HCT116 (cell line): ENCODE measurements around the gene ZEB2. TPM values are rescaled to one million over a fixed set of nuclear protein-coding genes. Genes with fewer than 3 reads are reported as not detected.
A peak's percentile ranks its signal among the peaks of the same experiment; 100 is the strongest.

Experiments
- ATAC-seq: fragments of 200-7000 bp; cut with Tn5 transposase; 2 replicates; pipeline ENCODE4 v1.9.1; 2020; ENCODE audit warnings: mild to moderate bottlenecking, moderate library complexity
- BruUV-seq: library from RNA; stranded (reverse); fragments of 400-500 nt; replicated peaks from 2 replicates; lab custom pipeline; 2021; lab: Mats Ljungman, UMichigan
- CTCF ChIA-PET: fragments of 300-600 bp; sonication (Branson Sonifier 250); formaldehyde crosslinking; loops from one replicate; lab custom pipeline; 2021; ENCODE audit warnings: antibody characterized with exemption; lab: Charles Lee
- POLR2A ChIA-PET: fragments of 300-600, 350-600 bp; sonication (Branson Sonifier 250); formaldehyde crosslinking; loops from one replicate; lab custom pipeline; 2021; ENCODE audit warnings: antibody characterized with exemption; lab: Charles Lee
- RAD21 ChIA-PET, 2 experiments: fragments of 300-600 bp; sonication (Branson Sonifier 250); formaldehyde crosslinking; loops; one replicate each; lab custom pipeline; 2023; ENCODE audit warnings: low total read pairs in 2 of 2; ENCODE audit not compliant: uncharacterized antibody in 2 of 2, unreplicated experiment in 2 of 2, low non-redundant PET in 1 of 2; lab: Charles Lee
- DNase-seq: peaks from one replicate; pipeline ENCODE4 v3.0.0-alpha.2; 2010; ENCODE audit warnings: low read depth, low spot score
- H2AFZ ChIP-seq: fragments of 200-600 bp; shearing (Covaris generic), sonication (generic); 2 replicates; pipeline ENCODE4 v1.6.1; 2017; ENCODE audit warnings: low read depth, mixed run types, mixed read lengths, antibody characterized with exemption, low read length; ENCODE audit not compliant: poor library complexity, severe bottlenecking
- H3K27ac ChIP-seq: 2 replicates; pipeline ENCODE4 v1.5.1; 2012; ENCODE audit warnings: low read depth, low read length
- H3K27me3 ChIP-seq: fragments of 200-600 bp; sonication (generic); 2 replicates; pipeline ENCODE4 v1.6.1; 2016; ENCODE audit warnings: mixed run types, low read length, mixed read lengths; ENCODE audit not compliant: insufficient read depth
- H3K36me3 ChIP-seq, 2 experiments: fragments of 200-500 bp in 1 of 2; fragments of 200-600 bp in 1 of 2; sonication (Bioruptor generic) in 1 of 2; sonication (generic) in 1 of 2; 2 replicates each; pipeline versions ENCODE4 v1.5.1 to v1.6.1; 2014 to 2016; ENCODE audit warnings: low read length in 2 of 2, inconsistent platforms in 1 of 2, mixed read lengths in 1 of 2, mixed run types in 1 of 2; ENCODE audit not compliant: insufficient read depth in 2 of 2, control insufficient read depth in 1 of 2
- H3K4me1 ChIP-seq, 2 experiments: fragments of 200-600 bp in 1 of 2; sonication (generic) in 1 of 2; 2 replicates each; pipeline versions ENCODE4 v1.5.1 to v1.6.1; 2012 to 2017; ENCODE audit warnings: low read length in 2 of 2, inconsistent platforms in 1 of 2, mild to moderate bottlenecking in 1 of 2, mixed read lengths in 1 of 2, mixed run types in 1 of 2, moderate library complexity in 1 of 2; ENCODE audit not compliant: insufficient read depth in 2 of 2, control insufficient read depth in 1 of 2
- H3K4me2 ChIP-seq: fragments of 200-600 bp; sonication (generic); 2 replicates; pipeline ENCODE4 v1.6.1; 2017; ENCODE audit warnings: mixed run types, low read length, mixed read lengths
- H3K4me3 ChIP-seq, 2 experiments: fragments of 200-600 bp in 1 of 2; sonication (generic) in 1 of 2; replicated peaks in 1 of 2; 2 replicates each; pipeline ENCODE4 v1.5.1; 2011 to 2016; ENCODE audit warnings: low read length in 2 of 2, control low read depth in 1 of 2, low read depth in 1 of 2, mild to moderate bottlenecking in 1 of 2, mixed read lengths in 1 of 2, mixed run types in 1 of 2
- H3K79me2 ChIP-seq: fragments of 200-600 bp; sonication (generic); 2 replicates; pipeline ENCODE4 v1.6.1; 2017; ENCODE audit warnings: mild to moderate bottlenecking, mixed run types, low read length, moderate library complexity, mixed read lengths; ENCODE audit not compliant: insufficient read depth
- H3K9ac ChIP-seq: fragments of 200-600 bp; sonication (generic); 2 replicates; pipeline ENCODE4 v1.6.1; 2016; ENCODE audit warnings: low read length, mixed read lengths
- H3K9me2 ChIP-seq: fragments of 200-600 bp; sonication (generic), shearing (Covaris generic); 2 replicates; pipeline ENCODE4 v1.6.1; 2017; ENCODE audit warnings: mixed run types, mild to moderate bottlenecking, moderate library complexity; ENCODE audit not compliant: insufficient read depth
- H3K9me3 ChIP-seq, 2 experiments: fragments of 200-500 bp in 1 of 2; fragments of 200-600 bp in 1 of 2; sonication (Bioruptor generic) in 1 of 2; sonication (generic) in 1 of 2; 2 replicates each; pipeline ENCODE4 v1.6.1; 2014 to 2017; ENCODE audit warnings: low read length in 2 of 2, mixed read lengths in 2 of 2, inconsistent platforms in 1 of 2, low read depth in 1 of 2, mild to moderate bottlenecking in 1 of 2, mixed run types in 1 of 2, moderate library complexity in 1 of 2; ENCODE audit not compliant: control insufficient read depth in 1 of 2, insufficient read depth in 1 of 2
- H4K20me1 ChIP-seq: fragments of 200-600 bp; sonication (generic), shearing (Covaris generic); 2 replicates; pipeline ENCODE4 v1.6.1; 2017; ENCODE audit warnings: mixed run types, mild to moderate bottlenecking, moderate library complexity; ENCODE audit not compliant: insufficient read depth
- CBX3 ChIP-seq: IDR thresholded peaks from 2 replicates; pipeline ENCODE4 v1.6.1; 2012; ENCODE audit warnings: low read depth
- CTCF ChIP-seq, 3 experiments: fragments of 200-600 bp in 1 of 3; sonication (generic) in 1 of 3; IDR thresholded peaks in 2 of 3; conservative IDR thresholded peaks in 1 of 3; 2 replicates each; pipeline ENCODE4 v1.5.1; 2012 to 2017; ENCODE audit warnings: low read depth in 2 of 3, low read length in 2 of 3, antibody characterized with exemption in 1 of 3, borderline replicate concordance in 1 of 3, control low read depth in 1 of 3, mild to moderate bottlenecking in 1 of 3, mixed read lengths in 1 of 3, mixed run types in 1 of 3, moderate library complexity in 1 of 3; ENCODE audit not compliant: insufficient read depth in 1 of 3
- FOSL1 ChIP-seq: IDR thresholded peaks from 2 replicates; pipeline ENCODE4 v1.6.1; 2012; ENCODE audit warnings: low read depth
- SRF ChIP-seq: IDR thresholded peaks from 2 replicates; pipeline ENCODE4 v1.6.1; 2012; ENCODE audit warnings: low read depth
- YY1 ChIP-seq: IDR thresholded peaks from 2 replicates; pipeline ENCODE4 v1.6.1; 2011; ENCODE audit warnings: low read length, low read depth, moderate library complexity, mild to moderate bottlenecking; ENCODE audit not compliant: insufficient replicate concordance; ENCODE audit errors: extremely low read depth
- ZNF274 ChIP-seq: fragments of 200-500 bp; sonication (Bioruptor generic); IDR thresholded peaks from 2 replicates; pipeline ENCODE4 v1.6.1; 2014; ENCODE audit warnings: mild to moderate bottlenecking, low read depth, low read length, inconsistent platforms
- intact Hi-C: fragments of 100-400 bp; cut with micrococcal nuclease; formaldehyde crosslinking; loops from 2 replicates; pipeline ENCODE4 v1.10.0; 2022
- total RNA-seq: library from RNA; stranded (reverse); gene quantifications from one replicate; pipeline ENCODE4 v1.2.1, GENCODE V29; 2021; ENCODE audit not compliant: unreplicated experiment
- TF ChIP-seq, protein P1 (sequence below): IDR thresholded peaks from 2 replicates; pipeline ENCODE4 v1.6.1; 2012; ENCODE audit warnings: low read depth
- TF ChIP-seq, protein P2 (sequence below): IDR thresholded peaks from 2 replicates; pipeline ENCODE4 v1.6.1; 2012

The ZEB2 gene
- total RNA-seq, 1 experiment from 2014 or later = 0.81 TPM

DNA sequence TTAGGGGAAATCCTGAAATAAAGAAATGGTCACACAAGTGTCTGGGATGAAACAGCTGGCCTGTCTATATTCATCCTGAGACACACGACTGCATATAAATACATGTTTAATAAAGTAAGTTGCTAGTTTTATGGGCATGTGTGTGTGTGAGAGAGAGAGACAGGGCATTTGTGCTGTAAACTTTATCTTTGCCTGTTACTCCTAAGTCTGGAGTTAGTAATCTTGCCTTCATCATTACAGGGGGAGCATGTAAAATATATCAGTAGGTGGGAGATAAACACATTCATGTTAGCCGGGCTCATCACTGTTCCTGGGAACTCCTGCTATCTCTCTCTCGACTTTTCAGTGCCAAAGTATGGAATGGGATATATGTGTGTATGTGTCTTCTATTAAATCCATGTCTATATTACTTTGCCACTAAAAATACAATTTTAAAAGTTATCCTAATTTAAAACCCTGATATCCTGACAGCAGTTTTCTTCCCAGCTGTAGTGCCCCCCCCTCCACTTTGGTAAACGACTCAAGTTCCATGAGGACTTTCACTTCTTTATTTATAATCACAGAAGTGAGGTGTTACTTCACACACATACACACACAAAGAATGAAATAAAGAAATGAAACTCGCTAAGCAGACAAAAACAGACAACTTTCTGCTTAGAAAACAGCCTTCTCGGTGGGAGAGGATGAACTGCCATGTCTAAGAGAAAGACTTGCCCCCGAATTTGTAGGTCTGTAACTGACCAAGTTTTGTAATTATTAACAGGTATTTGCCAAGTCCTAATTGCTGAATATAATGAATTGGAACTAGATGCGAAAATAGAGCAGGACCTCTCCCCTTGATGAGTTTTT is 947 bp downstream of the ZEB2 start:
- no peaks in the 10 kb centered on the region for H3K9me2 ChIP-seq
- peak overlapping the region; percentile 58 for H3K4me2 ChIP-seq
- no peaks in the 10 kb centered on the region for H4K20me1 ChIP-seq
- H3K27ac ChIP-seq = no peak overlapping the region
- H3K79me2 ChIP-seq = no peaks in the 10 kb centered on the region
- CTCF ChIA-PET = no interaction called here
- peaks cover 0 to 5% of the 10 kb centered on the region in 2 experiments; a peak in 1 of 4 replicates for H3K4me1 ChIP-seq
- intact Hi-C loops = no loop called here
- TF ChIP-seq ZNF274 = no peak
- TF ChIP-seq SRF = no peak
- TF ChIP-seq, protein P1, sequence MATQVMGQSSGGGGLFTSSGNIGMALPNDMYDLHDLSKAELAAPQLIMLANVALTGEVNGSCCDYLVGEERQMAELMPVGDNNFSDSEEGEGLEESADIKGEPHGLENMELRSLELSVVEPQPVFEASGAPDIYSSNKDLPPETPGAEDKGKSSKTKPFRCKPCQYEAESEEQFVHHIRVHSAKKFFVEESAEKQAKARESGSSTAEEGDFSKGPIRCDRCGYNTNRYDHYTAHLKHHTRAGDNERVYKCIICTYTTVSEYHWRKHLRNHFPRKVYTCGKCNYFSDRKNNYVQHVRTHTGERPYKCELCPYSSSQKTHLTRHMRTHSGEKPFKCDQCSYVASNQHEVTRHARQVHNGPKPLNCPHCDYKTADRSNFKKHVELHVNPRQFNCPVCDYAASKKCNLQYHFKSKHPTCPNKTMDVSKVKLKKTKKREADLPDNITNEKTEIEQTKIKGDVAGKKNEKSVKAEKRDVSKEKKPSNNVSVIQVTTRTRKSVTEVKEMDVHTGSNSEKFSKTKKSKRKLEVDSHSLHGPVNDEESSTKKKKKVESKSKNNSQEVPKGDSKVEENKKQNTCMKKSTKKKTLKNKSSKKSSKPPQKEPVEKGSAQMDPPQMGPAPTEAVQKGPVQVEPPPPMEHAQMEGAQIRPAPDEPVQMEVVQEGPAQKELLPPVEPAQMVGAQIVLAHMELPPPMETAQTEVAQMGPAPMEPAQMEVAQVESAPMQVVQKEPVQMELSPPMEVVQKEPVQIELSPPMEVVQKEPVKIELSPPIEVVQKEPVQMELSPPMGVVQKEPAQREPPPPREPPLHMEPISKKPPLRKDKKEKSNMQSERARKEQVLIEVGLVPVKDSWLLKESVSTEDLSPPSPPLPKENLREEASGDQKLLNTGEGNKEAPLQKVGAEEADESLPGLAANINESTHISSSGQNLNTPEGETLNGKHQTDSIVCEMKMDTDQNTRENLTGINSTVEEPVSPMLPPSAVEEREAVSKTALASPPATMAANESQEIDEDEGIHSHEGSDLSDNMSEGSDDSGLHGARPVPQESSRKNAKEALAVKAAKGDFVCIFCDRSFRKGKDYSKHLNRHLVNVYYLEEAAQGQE = no peak
- TF ChIP-seq CTCF (IDR thresholded peaks at IDR 0.05 in 2 of 3, conservative IDR thresholded peaks at IDR 0.05 in 1 of 3; ENCODE audit: borderline replicate concordance in 1 of 3, insufficient read depth in 1 of 3, low read depth in 2 of 3, low read length in 2 of 3) = no peak
- TF ChIP-seq FOSL1 = no peak
- TF ChIP-seq YY1 = no peak
- no peak for TF ChIP-seq CBX3
- TF ChIP-seq, protein P2, sequence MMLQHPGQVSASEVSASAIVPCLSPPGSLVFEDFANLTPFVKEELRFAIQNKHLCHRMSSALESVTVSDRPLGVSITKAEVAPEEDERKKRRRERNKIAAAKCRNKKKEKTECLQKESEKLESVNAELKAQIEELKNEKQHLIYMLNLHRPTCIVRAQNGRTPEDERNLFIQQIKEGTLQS = no peak
- H3K36me3 ChIP-seq = no peaks in the 10 kb centered on the region
- no peak overlapping the region for H3K9ac ChIP-seq
- peak overlapping the region in 1 of 2 experiments; percentile 30; a peak in 1 of 4 replicates for H3K4me3 ChIP-seq
- RAD21 ChIA-PET = no interaction called here
- ATAC-seq (no peak), DNase-seq (no peak)
- H2AFZ ChIP-seq = peak overlapping the region; percentile 88
- no TSS peak for BruUV-seq
- POLR2A ChIA-PET = no interaction called here
- H3K27me3 ChIP-seq = peaks cover 32% of the 10 kb centered on the region
- H3K9me3 ChIP-seq = no peaks in the 10 kb centered on the region
